Femur (tissue), 1 donor: Measurements from ENCODE around the gene GNG5.
"Not testable (repeated sequence)": the region's sequence is repeated elsewhere in the genome, so short reads cannot be mapped to it uniquely, and the experiment has no call there.

Experiments used
- DNase-seq: peaks from one replicate; pipeline ENCODE4 v3.0.0-alpha.2; 2017

Gene GNG5

GRCh38 chr1:84481317-84481716, 25.1 kb downstream of the GNG5 start:
- no peak for DNase-seq

- DNase-seq, result no peak
Observed at GRCh38 chr1:84480650-84481049, 25.7 kb downstream of the GNG5 start.

GRCh38 chr1:84479998-84480397, 26.4 kb downstream of the GNG5 start:
- no peak for DNase-seq

- peak; percentile 83 for DNase-seq
Observed at GRCh38 chr1:84478876-84479868, 27.2 kb downstream of the GNG5 start, which contains the start of gene RPF1. Gene RPF1, plus strand, starts transcription at chr1:84479266. Its CDS starts 16 bp downstream, at chr1:84479282.

- no peak for DNase-seq
Observed at GRCh38 chr1:84476225-84476624, 30.2 kb downstream of the GNG5 start.

GRCh38 chr1:84467298-84467697, 39.1 kb downstream of the GNG5 start:
- no peak for DNase-seq

GRCh38 chr1:84462118-84462517, 44.3 kb downstream of the GNG5 start:
- DNase-seq, result no peak

GRCh38 chr1:84452436-84452835, 53.9 kb downstream of the GNG5 start:
- DNase-seq, result no peak

GRCh38 chr1:84450910-84451309, 55.5 kb downstream of the GNG5 start:
- DNase-seq, result no peak

- DNase-seq, result not testable (repeated sequence)
Observed at GRCh38 chr1:84448704-84449103, 57.7 kb downstream of the GNG5 start.
